ENCODE data around the gene DNAJC5.
A peak's percentile ranks its signal among the peaks of the same experiment; 100 is the strongest.

The DNAJC5 gene

DNA sequence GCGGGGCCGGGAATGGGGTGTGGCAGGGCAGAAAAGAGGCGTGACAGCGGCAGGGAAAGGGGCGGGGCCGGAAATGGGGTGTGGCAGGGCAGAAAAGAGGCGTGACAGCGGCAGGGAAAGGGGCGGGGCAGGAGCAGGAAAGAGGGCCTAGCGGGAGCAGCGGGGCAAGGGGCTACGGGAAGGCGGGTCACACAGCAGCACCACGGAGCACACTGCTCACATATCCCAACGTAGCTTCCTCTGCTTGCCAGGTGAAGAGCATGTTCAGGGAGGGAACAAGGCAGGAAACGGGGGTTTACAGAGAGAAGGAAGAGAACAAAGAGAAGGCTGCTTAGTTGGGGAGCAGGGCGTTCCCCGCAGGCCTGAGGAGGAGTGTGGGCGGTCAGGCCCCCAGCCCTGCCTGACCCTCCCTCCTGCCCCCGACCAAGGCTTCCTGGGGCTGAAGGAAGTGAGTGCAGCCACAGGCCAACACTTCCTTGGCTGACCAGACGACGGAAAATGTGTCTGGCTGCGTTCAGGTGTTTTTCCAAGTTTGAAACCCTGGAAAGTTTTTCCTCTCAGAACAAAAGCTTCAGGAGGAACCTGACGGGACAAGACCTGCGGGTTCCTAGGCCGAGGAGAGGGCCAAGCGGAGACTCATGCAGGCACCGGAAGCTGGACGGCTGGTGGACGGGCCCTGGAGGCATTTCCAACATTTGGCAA is 47.5 kb downstream of the DNAJC5 start:
- DNase-seq, result no peak

DNA sequence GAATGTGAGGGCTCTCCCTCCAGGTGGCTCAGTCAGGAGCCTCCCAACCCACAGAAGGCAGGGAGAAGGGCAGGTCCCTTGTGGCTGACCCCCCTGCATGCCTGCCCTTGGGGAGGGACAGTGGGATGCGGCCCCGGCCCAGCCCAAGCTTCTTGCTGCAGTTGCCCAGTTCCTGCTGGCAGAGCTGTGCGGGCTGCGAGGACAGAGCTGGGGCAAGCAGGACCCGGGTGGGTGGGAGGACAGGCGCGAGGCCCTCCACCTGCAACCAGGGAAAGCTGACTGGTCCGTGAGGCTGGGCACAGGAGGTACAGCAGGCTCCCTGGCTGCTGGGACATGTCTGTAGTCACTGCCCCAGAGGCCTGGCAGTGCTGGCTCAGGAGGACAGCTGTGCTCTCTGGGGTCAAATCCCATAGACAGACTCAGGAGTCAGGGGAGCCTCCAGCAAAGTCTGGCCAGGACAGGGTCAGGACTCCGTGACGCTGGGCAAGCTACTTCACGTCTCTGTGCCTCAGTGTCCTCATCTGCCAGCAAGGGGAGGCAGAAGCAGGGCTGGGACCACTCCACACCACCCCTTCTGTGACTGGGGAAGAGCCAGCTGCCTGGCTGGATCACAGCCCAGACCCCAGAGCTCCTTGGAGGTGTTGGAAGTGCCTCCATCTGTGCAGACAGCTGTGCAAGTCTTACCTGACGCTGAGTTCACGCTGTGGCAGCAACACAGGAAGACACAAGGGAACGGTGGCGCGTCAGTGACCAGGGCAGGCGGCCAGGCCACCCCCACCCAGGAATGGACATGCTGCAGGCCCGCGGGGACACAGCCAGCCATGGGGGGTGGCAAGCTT is 48.3 kb downstream of the DNAJC5 start:
- no peak for DNase-seq

DNA sequence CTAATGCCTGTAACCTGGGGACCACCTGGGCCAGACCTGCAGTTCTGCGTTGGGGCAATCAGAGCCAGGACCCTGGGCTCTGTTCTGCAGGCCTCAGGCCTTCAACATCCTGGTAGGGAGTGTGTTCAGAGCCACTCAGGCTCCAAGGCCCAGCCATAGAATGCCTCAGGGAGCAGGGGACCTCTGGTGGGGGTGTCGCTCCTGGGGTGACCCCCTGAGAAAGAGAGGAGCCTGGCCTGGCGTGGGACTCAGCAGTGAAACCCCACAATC is 48.8 kb downstream of the DNAJC5 start:
- DNase-seq, result no peak

DNA sequence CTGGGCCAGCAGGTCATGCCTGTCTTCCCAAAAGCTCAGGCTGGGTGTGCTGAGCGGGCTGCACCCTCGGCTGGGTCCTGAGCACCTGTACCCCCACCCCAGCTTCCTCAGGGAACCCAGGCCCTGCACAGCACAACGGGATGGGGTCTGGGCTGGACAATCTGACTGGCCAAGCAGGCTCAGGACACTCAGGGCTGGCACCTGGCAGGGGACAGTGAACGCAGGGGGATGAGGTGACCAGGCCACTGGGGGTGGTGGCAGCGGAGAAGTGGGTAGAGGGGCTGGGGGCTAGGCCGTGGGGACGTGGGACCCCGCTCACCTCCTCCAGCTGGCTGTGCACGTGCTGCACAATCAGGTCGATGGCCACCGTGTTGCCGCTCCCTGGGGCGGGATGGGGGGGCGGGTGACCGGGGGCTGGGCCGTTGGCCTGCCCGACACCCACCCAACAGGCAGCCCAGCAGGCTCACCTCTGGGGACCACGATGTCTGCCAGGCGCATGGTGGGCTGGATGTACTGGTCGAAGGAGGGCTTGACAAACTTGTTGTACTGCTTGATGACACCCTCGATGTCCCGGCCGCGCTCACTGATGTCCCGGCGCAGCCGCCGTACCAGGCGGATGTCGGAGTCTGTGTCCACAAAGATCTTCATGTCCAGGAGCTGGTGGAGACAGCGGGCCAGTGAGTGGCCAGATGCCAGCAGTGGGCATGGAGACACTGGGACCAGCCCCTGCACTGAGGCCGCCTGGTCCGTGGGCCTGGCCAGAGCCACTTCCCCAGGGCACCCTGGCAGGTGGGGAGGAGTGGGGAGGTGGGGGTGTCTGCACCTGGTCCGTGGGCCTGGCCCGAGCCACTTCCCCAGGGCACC is 49.4 kb downstream of the DNAJC5 start:
- DNase-seq, result no peak

DNA sequence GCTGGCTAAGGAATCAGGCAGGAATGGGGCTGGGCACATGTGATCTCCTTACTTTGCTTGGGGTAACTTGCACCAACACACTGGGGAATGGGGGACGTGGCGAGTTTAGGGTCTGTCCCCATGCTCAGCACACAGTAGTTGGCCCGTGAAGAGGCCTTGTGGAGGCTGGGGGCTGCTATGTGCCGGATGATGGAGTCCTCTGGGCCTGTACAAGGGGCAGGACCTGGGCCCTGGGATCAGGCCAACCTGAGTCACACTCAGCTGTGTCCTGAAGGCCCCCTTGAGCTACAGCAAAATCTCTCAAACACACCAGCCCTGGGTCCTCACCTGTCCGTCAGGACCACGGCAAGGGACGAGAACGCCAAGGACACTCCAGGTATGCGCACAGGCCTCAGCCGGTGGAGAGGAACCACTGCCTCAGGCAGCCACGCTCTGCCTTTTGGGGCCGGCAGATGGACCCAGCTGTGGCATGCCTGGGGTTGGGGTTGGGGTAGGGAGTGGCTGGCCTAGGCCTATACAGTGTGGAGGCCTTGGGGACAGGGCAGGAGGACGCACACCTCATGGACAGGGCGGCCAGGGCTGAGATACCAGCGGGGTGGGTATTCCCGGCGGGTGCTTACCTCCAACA is 50.2 kb downstream of the DNAJC5 start:
- DNase-seq, result no peak

DNA sequence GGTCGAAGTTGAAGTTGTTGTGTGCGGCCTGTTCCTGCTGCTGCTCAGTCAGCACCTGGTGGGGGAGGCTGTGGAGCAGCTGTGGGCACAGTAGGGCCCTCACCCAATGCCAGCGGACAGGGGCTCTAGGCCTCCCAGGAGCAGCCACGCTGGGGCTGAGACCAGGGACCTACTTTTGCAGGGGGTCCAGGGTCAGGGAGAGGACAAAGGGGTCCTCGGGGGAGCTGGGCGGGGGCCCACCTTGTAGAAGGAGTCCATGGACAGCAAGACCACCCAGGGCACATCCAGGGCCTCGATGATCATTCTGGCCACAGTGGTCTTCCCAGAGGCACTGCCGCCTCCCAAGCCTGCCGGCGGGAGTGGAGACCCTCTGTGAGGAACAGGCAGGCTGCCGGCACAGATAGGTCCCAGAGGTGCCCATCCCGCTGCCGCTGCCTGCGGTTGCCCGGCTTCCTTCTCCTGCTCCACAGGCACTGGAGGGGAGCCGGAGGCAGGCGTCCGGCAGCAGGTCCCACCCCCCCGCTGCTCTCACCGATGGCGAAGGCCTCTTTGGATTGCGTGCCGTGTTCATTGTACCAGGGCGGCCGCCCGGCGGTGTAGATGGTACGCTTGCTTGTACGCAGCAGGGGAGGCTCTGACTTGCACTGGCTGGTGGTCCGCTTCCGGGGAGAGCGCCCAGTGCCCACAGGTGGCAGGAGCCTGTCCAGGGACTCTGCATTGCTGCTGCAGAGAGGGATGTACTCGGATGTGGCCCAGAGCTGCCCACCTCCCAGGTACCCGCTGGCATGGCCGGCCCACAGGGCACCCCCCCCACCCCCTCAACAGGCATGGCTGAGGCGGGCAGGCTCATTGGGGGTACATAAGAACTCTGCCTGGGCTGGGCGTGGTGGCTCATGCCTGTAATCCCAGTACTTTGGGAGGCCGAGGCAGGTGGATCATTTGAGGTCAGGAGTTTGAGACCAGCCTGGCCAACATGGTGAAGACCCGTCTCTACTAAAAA is 51.3 kb downstream of the DNAJC5 start:
- DNase-seq, result no peak

DNA sequence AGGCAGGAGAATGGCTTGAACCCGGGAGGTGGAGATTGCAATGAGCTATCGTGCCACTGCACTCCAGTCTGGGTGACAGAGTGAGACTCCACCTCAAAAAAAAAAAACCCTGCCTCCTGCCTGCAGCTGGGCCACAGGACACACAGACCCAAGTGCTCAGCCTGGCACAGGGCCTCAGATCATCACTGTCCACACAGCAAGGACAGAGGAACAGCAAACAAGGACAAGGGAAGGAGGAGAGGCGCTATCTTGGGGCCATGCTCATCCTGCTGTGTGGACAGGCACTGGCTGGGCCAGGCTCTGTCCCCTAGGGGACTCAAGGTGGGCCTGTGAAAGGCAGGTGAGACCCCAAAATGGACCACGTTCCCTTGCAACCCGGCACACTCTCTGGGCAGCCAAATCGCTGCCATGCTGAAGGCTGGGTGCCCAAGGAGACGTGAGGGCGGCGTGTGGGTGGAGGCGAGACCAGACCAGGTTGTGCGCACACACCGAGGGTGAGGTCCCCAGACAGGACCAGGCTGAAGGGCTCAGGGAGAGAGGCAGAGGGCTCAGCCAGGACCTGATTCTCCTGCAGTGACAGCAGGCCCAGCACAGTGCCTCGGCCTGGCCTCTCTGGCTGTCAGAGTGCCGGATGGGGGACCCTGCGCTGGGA is 52.2 kb downstream of the DNAJC5 start:
- DNase-seq, result no peak

DNA sequence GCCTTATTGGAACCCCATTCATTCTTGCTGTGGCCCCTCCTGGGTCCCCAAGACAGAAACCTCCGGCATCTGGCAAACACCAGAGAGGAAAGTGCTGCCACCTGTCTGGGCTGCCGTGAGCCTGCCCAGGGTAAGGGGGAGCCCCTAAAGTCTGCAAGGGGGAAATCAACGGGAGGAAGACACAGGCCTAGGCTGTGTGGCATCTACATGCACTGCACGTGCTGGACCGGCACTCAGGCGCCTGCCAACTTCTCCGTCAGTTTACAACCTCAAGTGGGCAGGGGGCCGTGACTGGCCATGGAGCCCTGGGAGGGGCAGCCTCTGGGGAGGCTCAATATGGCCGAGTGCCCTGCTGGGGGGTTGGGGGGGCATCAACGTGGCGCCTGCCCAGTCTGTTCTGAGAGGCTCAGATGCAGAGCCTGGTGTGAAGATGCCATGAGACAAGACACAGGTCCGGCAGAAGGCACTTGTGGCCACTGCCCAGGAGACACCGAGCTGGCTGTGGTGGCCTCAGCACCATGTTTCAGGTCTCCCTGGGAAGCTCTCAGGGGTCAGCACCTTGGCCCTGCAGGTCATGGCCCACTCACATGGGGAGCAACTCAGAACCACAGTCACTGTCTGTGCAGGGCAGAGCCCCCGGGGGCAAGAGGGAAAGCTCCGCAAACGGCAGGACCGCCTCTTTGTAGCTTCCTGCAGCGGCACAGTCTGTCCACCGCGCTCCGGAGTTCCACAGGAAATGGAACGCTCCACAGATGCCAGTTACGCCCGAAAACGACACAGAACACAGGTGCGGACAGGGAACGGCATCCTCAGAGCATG is 52.9 kb downstream of the DNAJC5 start:
- DNase-seq, result no peak

DNA sequence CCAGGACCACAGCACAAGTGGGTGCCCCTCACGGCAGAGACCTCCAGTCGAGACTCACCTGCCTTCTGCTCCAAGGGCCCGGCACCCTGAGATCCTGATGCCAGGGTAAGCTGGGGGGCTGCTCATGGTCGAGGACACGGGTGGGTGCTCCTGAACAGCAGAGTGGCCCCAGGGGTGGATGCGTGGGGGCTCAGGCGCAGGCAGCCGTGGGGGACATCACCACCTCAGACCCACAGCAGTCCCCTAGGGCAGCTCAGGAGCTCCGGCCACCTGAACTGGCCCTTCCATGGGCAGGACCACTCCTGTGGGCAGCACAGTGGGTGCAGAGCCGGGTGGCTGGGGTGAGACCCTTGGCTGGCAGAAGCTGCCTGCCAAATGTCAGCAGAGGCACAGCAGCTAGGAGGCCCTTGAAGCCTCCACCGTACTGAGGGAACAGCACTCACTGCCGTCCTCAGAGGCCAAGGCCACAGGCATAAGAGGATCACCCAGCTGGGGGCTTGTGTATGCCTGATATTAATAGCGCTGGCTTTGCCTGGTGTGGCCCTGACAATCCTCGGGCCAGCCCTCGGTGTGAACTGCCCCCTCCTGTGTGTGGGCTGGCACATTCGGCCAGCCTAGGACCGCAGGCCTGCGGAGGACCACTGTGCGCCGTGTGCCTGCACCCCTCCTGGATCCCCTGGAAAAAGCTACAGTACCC is 55.9 kb downstream of the DNAJC5 start:
- no peak for DNase-seq

DNA sequence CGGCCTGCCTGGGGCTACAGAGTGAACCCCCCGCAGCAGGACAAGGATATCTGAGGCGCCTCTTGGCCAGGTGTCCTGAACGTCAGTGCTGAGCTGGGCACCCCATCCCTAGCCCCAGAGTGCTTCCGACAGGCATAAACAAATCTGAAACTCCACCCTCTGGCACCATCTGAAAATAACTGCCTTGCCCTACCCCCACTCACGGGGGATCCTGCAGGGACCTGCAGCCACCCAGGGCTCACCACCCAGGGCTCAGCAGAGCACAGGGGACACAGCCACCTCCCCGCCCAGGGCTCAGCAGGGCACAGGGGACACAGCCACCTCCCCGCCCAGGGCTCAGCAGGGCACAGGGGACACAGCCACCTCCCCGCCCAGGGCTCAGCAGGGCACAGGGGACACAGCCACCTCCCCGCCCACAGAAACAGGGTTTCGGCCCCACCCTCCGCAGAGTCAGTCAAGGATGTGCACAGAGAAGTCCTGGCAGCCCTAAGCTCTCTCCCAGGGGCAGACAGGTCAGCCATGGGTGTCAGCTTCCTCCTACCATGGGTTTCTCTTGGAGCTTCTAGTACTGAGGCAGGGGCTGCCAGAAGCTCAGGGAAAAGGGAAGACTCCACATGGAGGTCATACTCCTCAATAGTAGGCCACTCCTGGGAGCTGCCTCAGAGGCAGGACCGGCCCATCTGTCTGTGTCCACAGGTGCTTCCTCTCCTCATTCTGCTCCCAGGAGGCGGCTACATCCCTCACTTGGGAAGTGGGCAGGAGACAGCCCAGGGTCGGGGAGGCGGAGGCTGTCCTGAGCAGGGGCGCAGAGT is 56.7 kb downstream of the DNAJC5 start:
- no peak for DNase-seq

DNA sequence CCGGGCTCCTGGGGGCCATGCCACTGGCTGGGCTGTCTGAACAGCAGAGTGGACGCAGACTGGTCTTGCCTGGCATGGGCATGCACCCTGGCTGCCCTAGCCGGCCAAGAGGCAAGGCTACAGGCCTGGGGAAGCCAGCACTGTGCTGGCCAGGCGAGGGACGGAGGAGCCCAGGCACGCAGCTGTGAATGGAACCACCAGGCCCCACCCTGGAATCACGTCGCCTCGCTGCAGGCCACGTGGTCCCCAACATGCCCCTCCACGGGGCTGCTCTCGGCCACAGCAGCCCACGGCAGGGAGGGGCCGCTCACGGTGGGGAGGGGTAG is 57.2 kb downstream of the DNAJC5 start:
- DNase-seq, result no peak

DNA sequence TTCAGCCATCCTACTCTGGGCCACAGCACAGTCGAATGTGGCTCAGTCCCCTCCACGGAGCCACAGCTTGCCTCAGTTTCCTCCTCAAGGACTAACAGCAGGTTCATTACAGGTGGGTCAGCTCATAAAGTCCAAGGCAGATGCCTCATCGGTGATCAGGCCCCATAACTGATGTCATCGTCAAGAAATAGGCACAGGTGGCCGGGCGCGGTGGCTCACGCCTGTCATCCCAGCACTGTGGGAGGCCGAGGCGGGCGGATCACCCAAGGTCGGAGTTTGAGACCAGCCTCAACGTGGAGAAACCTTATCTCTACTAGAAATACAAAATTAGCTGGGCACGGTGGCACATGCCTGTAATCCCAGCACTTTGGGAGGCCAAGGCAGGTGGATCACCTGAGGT is 57.8 kb downstream of the DNAJC5 start:
- no peak for DNase-seq

DNA sequence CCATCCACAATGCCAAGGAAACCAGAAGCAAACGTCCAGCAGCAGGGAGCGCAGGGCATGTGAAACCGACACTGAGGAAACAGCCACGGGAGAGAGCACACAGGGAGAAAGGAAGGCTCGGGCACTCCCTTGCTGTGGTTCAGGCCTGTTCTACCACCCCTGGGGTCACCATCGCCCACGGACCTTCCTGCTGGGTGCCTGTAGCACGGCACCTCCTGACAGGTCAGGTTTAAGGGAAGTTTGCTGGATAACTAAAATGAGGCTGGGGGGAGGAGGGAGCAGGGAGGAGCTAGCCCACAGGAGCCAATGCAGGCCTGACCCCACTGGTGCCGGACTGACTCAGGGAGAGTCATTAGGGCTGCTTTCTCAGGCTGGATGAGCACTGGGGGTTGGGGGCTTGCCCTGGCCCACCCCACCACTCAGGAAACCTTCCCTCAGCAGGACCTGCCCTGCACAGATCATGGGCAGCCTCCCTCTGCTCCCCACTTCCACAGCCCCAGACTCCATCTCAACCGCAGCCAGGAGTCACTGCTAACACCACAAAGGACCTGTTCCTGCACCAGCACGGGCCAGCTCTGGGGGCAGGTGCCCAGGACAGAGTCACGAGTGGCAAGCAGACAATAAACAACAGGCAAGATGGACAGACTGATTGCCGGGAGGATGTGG is 59.0 kb downstream of the DNAJC5 start:
- DNase-seq, result no peak

DNA sequence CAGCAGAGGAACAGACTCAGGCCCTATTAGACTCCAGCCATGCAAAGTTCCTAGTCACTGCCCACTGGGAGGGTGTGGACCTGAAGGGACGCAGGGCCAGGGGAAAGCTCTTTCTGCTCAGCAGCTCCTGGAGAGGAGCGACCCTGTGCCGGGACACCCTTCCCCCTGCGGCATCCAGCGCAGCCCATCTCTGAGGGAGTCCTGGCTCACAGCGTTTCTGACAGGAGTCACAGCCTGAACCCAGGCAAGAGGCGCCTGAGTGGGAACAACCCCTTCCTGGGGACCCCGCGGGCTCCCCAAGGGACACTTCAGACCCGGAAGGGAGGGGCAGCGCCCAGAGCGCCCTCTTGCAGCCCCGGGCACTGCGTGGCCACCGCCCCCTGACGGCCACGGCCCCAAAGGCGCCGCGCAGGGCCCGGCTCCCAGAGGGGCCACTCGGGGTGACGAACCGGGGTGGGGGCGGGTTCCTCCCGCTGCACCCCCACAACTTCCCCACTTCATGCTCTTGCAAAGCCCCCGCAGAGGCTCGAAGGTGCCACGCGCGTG is 60.4 kb downstream of the DNAJC5 start:
- DNase-seq, result peak; percentile 39

DNA sequence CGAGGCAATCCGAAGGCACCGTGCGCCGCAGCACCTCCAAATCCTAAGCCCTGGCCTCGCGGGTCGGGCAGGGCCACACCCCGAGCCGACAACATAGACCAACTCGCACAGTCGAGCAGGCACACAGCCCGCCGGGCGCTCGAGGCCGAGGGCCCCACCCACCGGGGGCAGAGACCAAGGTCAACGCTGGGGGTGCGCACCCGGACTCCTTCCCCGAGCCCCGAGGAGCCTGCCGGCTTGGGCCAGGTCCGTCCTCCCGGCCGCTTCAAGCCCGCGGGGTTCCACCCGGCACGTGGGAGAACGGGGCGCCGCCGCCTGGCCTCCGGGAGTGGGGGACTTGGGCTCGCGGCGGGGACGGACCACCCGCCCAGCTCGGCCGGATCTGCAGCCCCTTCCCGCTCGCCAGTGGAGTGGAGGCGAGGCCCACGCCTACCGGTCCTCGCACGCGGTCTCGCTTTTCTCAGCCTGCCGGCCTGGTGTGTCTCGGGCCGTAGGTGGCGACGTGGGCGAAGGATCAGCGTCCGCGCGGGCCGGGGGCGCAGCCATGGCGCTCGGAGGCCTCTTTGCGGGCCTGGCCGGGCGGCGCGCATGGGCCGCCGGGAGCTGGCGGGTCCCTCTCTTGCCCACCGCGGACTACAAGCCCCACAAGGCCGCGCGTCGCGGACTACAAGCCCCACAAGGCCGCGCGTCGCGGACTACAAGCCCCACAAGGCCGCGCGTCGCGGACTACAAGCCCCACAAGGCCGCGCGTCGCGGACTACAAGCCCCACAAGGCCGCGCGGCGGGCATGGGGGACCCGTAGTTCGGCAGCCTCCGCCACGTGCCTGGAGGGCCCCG is 61.1 kb downstream of the DNAJC5 start, which contains the start of gene UCKL1:
Gene UCKL1, minus strand, starts transcription at position 590 of the 837 bp plus-strand sequence. Its CDS starts 44 bp downstream, at position 546.
- peak; percentile 87 for DNase-seq

DNA sequence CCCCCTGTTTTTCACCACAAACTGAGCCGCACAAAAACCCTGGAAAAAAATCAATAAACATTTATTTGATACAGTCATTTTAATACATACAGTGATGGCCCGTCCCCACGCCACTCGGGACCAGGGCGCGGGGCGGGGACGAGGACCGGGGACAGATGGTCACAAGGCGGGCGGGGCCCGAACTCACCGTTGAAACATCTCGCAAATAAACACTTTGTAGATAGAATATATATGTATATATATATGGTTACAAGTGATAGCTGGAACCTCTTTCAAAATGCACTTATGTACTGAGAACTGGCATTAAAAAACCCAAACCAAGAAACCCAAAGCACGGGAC is 61.7 kb downstream of the DNAJC5 start:
- DNase-seq, result no peak

Measured in fibroblast of skin of back (primary cell).